Measurements from ENCODE around the gene SENP3.

DNA sequence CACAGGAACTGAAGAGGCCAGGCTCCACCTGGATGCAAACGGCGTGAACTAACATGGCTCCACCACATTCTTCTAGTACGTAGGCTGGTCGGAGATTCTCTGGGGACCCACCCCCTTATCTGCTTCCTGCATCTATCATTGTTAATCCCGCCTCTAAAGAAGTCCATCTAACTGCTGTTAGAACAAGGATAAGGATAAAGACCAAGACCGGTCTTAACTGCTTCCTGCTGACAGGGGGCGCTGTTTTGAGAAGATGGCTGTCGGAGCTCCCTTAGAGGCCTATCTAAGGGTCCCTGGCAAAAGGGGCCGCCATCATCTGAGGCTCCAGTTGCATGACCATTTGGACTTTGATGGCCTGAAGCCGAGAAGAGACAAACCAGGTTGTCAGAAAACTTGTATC is 38.7 kb upstream of the SENP3 start:
- TF ChIP-seq, protein P1, sequence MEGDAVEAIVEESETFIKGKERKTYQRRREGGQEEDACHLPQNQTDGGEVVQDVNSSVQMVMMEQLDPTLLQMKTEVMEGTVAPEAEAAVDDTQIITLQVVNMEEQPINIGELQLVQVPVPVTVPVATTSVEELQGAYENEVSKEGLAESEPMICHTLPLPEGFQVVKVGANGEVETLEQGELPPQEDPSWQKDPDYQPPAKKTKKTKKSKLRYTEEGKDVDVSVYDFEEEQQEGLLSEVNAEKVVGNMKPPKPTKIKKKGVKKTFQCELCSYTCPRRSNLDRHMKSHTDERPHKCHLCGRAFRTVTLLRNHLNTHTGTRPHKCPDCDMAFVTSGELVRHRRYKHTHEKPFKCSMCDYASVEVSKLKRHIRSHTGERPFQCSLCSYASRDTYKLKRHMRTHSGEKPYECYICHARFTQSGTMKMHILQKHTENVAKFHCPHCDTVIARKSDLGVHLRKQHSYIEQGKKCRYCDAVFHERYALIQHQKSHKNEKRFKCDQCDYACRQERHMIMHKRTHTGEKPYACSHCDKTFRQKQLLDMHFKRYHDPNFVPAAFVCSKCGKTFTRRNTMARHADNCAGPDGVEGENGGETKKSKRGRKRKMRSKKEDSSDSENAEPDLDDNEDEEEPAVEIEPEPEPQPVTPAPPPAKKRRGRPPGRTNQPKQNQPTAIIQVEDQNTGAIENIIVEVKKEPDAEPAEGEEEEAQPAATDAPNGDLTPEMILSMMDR (IDR thresholded peaks at IDR 0.05) = peak in 4 of 6 experiments; percentile 4 to 42 (median 30)
- no peak for TF ChIP-seq POLR2A (IDR thresholded peaks at IDR 0.05)
